HepG2 (cell line): ENCODE results near the gene NFS1. TPM values are rescaled to one million over a fixed set of nuclear protein-coding genes. Genes with fewer than 3 reads are reported as not detected.

Experiments used
- GPN1 ChIP-seq: sonication (generic); formaldehyde crosslinking; IDR thresholded peaks from 2 replicates; pipeline ENCODE4 v1.5.1; 2020; ENCODE audit warnings: missing genetic modification reagents, borderline replicate concordance
- IRF1 ChIP-seq: sonication (generic); formaldehyde crosslinking; IDR thresholded peaks from 2 replicates; pipeline ENCODE4 v1.4.0; 2020; ENCODE audit warnings: low read depth, mild to moderate bottlenecking, missing genetic modification reagents
- MAF1 ChIP-seq: sonication (generic); formaldehyde crosslinking; IDR thresholded peaks from 2 replicates; pipeline ENCODE4 v1.5.0; 2020; ENCODE audit warnings: missing genetic modification reagents, borderline replicate concordance
- MXI1 ChIP-seq: IDR thresholded peaks from 3 replicates; pipeline ENCODE4 v1.6.1; 2012; ENCODE audit warnings: low read depth, low read length, inconsistent platforms, borderline replicate concordance
- PAWR ChIP-seq: sonication (generic); formaldehyde crosslinking; IDR thresholded peaks from 2 replicates; pipeline ENCODE4 v1.4.0; 2020; ENCODE audit warnings: missing genetic modification reagents, mild to moderate bottlenecking, borderline replicate concordance
- SNAPC2 ChIP-seq: sonication (generic); formaldehyde crosslinking; IDR thresholded peaks from 2 replicates; pipeline ENCODE4 v1.8.1; 2022; ENCODE audit warnings: mild to moderate bottlenecking, missing genetic modification reagents
- U2AF1 ChIP-seq: fragments of 200-400 bp; formaldehyde crosslinking; optimal IDR thresholded peaks from 2 replicates; pipeline ENCODE3; 2017; ENCODE audit warnings: mild to moderate bottlenecking, low read depth, low read length
- ZBTB44 ChIP-seq: sonication (generic); formaldehyde crosslinking; IDR thresholded peaks from 2 replicates; pipeline ENCODE4 v1.4.0; 2020; ENCODE audit warnings: missing genetic modification reagents
- ZNF207 ChIP-seq: fragments of 450-650 bp; IDR thresholded peaks from 2 replicates; pipeline ENCODE4 v1.6.1; 2016; ENCODE audit warnings: antibody characterized with exemption, borderline replicate concordance
- ZNF263 ChIP-seq: sonication (generic); formaldehyde crosslinking; IDR thresholded peaks from 2 replicates; pipeline ENCODE4 v1.4.0; 2020; ENCODE audit warnings: missing genetic modification reagents
- ZNF501 ChIP-seq: sonication (generic); formaldehyde crosslinking; IDR thresholded peaks from 2 replicates; pipeline ENCODE4 v1.5.1; 2020; ENCODE audit warnings: mild to moderate bottlenecking, moderate library complexity, missing genetic modification reagents
- ZNF615 ChIP-seq: sonication (generic); formaldehyde crosslinking; IDR thresholded peaks from 2 replicates; pipeline ENCODE4 v1.5.0; 2020; ENCODE audit warnings: mild to moderate bottlenecking, missing genetic modification reagents, borderline replicate concordance
- ZNF782 ChIP-seq: sonication (generic); formaldehyde crosslinking; IDR thresholded peaks from 2 replicates; pipeline ENCODE4 v1.4.0; 2020; ENCODE audit warnings: missing genetic modification reagents, mild to moderate bottlenecking, borderline replicate concordance
- polyA plus RNA-seq, 8 experiments: library from polyadenylated mRNA; depleted of rRNA in 3 of 8; stranded (reverse) in 7 of 8; unstranded in 1 of 8; fragments of >200 nt; fragmentation: Illumina TruSeq in 4 of 8; extraction: Trizol in 4 of 8; gene quantifications; 2 replicates each; pipeline versions ENCODE4 v1.2.1 to v1.2.3, GENCODE V29; 2011 to 2016; ENCODE audit warnings: low read depth in 4 of 8, missing spikeins in 1 of 8, mixed read lengths in 1 of 8; ENCODE audit not compliant: insufficient read depth in 1 of 8
- total RNA-seq, 5 experiments: library from RNA; depleted of rRNA; stranded (reverse); fragments of >200 nt; fragmentation: Illumina TruSeq; extraction: Trizol; gene quantifications; 2 replicates each; pipeline ENCODE4 v1.2.3, GENCODE V29; 2016; ENCODE audit warnings: low read depth in 1 of 5
- TF ChIP-seq, protein P1 (sequence below): sonication (generic); formaldehyde crosslinking; IDR thresholded peaks from 2 replicates; pipeline ENCODE4 v1.5.1; 2020; ENCODE audit warnings: mild to moderate bottlenecking, missing genetic modification reagents, moderate library complexity
- TF ChIP-seq, protein P2 (sequence below): sonication (generic); formaldehyde crosslinking; IDR thresholded peaks from 2 replicates; pipeline ENCODE4 v1.4.0; 2020; ENCODE audit warnings: missing genetic modification reagents, borderline replicate concordance
- TF ChIP-seq, protein P3 (sequence below): sonication (generic); formaldehyde crosslinking; IDR thresholded peaks from 2 replicates; pipeline ENCODE4 v1.8.1; 2023; ENCODE audit warnings: missing genetic modification reagents, inconsistent platforms, borderline replicate concordance

NFS1 gene
- total and polyA plus RNA-seq, 2 of the 13 experiments (the other 11 are each of a cell fraction or from before 2014, with no cell fraction given) = 65.9 to 88.1 TPM

- TF ChIP-seq, protein P1, sequence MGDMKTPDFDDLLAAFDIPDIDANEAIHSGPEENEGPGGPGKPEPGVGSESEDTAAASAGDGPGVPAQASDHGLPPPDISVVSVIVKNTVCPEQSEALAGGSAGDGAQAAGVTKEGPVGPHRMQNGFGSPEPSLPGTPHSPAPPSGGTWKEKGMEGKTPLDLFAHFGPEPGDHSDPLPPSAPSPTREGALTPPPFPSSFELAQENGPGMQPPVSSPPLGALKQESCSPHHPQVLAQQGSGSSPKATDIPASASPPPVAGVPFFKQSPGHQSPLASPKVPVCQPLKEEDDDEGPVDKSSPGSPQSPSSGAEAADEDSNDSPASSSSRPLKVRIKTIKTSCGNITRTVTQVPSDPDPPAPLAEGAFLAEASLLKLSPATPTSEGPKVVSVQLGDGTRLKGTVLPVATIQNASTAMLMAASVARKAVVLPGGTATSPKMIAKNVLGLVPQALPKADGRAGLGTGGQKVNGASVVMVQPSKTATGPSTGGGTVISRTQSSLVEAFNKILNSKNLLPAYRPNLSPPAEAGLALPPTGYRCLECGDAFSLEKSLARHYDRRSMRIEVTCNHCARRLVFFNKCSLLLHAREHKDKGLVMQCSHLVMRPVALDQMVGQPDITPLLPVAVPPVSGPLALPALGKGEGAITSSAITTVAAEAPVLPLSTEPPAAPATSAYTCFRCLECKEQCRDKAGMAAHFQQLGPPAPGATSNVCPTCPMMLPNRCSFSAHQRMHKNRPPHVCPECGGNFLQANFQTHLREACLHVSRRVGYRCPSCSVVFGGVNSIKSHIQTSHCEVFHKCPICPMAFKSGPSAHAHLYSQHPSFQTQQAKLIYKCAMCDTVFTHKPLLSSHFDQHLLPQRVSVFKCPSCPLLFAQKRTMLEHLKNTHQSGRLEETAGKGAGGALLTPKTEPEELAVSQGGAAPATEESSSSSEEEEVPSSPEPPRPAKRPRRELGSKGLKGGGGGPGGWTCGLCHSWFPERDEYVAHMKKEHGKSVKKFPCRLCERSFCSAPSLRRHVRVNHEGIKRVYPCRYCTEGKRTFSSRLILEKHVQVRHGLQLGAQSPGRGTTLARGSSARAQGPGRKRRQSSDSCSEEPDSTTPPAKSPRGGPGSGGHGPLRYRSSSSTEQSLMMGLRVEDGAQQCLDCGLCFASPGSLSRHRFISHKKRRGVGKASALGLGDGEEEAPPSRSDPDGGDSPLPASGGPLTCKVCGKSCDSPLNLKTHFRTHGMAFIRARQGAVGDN (CRISPR knock-in tag) = peak; percentile 99
- peak; percentile 97 for TF ChIP-seq ZBTB44
- TF ChIP-seq ZNF207 = peak; percentile 25; the same call in 1 of the 2 replicates
- TF ChIP-seq, protein P2, sequence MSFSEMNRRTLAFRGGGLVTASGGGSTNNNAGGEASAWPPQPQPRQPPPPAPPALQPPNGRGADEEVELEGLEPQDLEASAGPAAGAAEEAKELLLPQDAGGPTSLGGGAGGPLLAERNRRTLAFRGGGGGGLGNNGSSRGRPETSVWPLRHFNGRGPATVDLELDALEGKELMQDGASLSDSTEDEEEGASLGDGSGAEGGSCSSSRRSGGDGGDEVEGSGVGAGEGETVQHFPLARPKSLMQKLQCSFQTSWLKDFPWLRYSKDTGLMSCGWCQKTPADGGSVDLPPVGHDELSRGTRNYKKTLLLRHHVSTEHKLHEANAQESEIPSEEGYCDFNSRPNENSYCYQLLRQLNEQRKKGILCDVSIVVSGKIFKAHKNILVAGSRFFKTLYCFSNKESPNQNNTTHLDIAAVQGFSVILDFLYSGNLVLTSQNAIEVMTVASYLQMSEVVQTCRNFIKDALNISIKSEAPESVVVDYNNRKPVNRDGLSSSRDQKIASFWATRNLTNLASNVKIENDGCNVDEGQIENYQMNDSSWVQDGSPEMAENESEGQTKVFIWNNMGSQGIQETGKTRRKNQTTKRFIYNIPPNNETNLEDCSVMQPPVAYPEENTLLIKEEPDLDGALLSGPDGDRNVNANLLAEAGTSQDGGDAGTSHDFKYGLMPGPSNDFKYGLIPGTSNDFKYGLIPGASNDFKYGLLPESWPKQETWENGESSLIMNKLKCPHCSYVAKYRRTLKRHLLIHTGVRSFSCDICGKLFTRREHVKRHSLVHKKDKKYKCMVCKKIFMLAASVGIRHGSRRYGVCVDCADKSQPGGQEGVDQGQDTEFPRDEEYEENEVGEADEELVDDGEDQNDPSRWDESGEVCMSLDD = no peak; the same call in none of the 2 replicates
- TF ChIP-seq MXI1 = peak; percentile 99
- peak; percentile 100 for TF ChIP-seq ZNF501 (CRISPR knock-in tag)
- peak; percentile 94; the same call in 1 of the 2 replicates for TF ChIP-seq PAWR
- peak; percentile 97 for TF ChIP-seq SNAPC2 (CRISPR knock-in tag)
- peak; percentile 85; the same call in 1 of the 2 replicates for TF ChIP-seq GPN1 (CRISPR knock-in tag)
- TF ChIP-seq, protein P3, sequence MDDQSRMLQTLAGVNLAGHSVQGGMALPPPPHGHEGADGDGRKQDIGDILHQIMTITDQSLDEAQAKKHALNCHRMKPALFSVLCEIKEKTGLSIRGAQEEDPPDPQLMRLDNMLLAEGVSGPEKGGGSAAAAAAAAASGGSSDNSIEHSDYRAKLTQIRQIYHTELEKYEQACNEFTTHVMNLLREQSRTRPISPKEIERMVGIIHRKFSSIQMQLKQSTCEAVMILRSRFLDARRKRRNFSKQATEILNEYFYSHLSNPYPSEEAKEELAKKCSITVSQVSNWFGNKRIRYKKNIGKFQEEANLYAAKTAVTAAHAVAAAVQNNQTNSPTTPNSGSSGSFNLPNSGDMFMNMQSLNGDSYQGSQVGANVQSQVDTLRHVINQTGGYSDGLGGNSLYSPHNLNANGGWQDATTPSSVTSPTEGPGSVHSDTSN (CRISPR knock-in tag) = peak; percentile 96
- TF ChIP-seq ZNF263 (CRISPR knock-in tag) = no peak; the same call in none of the 2 replicates
- peak; percentile 97 for TF ChIP-seq ZNF782 (CRISPR knock-in tag)
- peak; percentile 92; the same call in 1 of the 2 replicates for TF ChIP-seq MAF1 (CRISPR knock-in tag)
- peak; percentile 97; the same call in 1 of the 2 replicates for TF ChIP-seq ZNF615 (CRISPR knock-in tag)
- peak; percentile 80; the same call in 1 of the 2 replicates for TF ChIP-seq IRF1 (CRISPR knock-in tag)
- peak; percentile 99 for TF ChIP-seq U2AF1
Measured at GRCh38 chr20:35741892-35742740, 43.0 kb upstream of the NFS1 start, which contains the start of gene RBM39 (continued).
